Measurements from ENCODE around the gene CD244. TPM values are rescaled to one million over a fixed set of nuclear protein-coding genes. Genes with fewer than 3 reads are reported as not detected.

The CD244 gene
- total RNA-seq, 1 donor, result not detected

- H3K27ac ChIP-seq (ENCODE audit: low read depth, low read length), result no peak overlapping the region
- DNase-seq (ENCODE audit: insufficient read length, low spot score, missing footprints), result peak; percentile 50
- no peaks in the 10 kb centered on the region for H4K20me1 ChIP-seq (ENCODE audit: insufficient read depth, low read length)
- no peaks in the 10 kb centered on the region for H3K36me3 ChIP-seq (ENCODE audit: insufficient read depth, low read length)
- no peaks in the 10 kb centered on the region for H3K9me3 ChIP-seq (ENCODE audit: low read depth, low read length)
- TF ChIP-seq CTCF (IDR thresholded peaks at IDR 0.05; ENCODE audit: extremely low read depth, low read depth, low read length), result peak; percentile 70
- H2AFZ ChIP-seq (ENCODE audit: low read length), result no peak overlapping the region
- H3K4me3 ChIP-seq (ENCODE audit: insufficient read depth, low read length), result no peak overlapping the region
- no peak overlapping the region for H3K4me2 ChIP-seq (ENCODE audit: insufficient read depth, low read length)
- no peaks in the 10 kb centered on the region for H3K79me2 ChIP-seq (ENCODE audit: insufficient read depth, low read length)
- no peaks in the 10 kb centered on the region for H3K27me3 ChIP-seq (ENCODE audit: insufficient read depth, low read length)
- no peaks in the 10 kb centered on the region for H3K4me1 ChIP-seq (ENCODE audit: insufficient read depth, low read length)
These were observed 27.6 kb downstream of the CD244 start for GRCh38 chr1:160834945-160835565.

- Histone ChIP-seq H3K27ac (ENCODE audit: low read depth, low read length) (no peak overlapping the region), H2AFZ (ENCODE audit: low read length) (no peak overlapping the region)
These were observed 32.1 kb downstream of the CD244 start for GRCh38 chr1:160830321-160831153.

GRCh38 chr1:160829766-160830165 is 32.9 kb downstream of the CD244 start:
- Histone ChIP-seq H3K27me3 (ENCODE audit: insufficient read depth, low read length) (no peaks in the 10 kb centered on the region), H3K9me3 (ENCODE audit: low read depth, low read length) (no peaks in the 10 kb centered on the region), H3K27ac (ENCODE audit: low read depth, low read length) (no peak overlapping the region), H4K20me1 (ENCODE audit: insufficient read depth, low read length) (no peaks in the 10 kb centered on the region), H2AFZ (ENCODE audit: low read length) (no peak overlapping the region), H3K4me2 (ENCODE audit: insufficient read depth, low read length) (no peak overlapping the region), H3K4me3 (ENCODE audit: insufficient read depth, low read length) (no peak overlapping the region), H3K79me2 (ENCODE audit: insufficient read depth, low read length) (no peaks in the 10 kb centered on the region), H3K36me3 (ENCODE audit: insufficient read depth, low read length) (no peaks in the 10 kb centered on the region), H3K4me1 (ENCODE audit: insufficient read depth, low read length) (no peaks in the 10 kb centered on the region)
- DNase-seq (ENCODE audit: insufficient read length, low spot score, missing footprints), result no peak
- TF ChIP-seq CTCF (IDR thresholded peaks at IDR 0.05; ENCODE audit: extremely low read depth, low read depth, low read length), result no peak

More at GRCh38 chr1:160830321-160831153, 32.1 kb downstream of the CD244 start:
- Histone ChIP-seq H3K9me3 (ENCODE audit: low read depth, low read length) (no peaks in the 10 kb centered on the region), H4K20me1 (ENCODE audit: insufficient read depth, low read length) (no peaks in the 10 kb centered on the region), H3K4me1 (ENCODE audit: insufficient read depth, low read length) (no peaks in the 10 kb centered on the region), H3K4me3 (ENCODE audit: insufficient read depth, low read length) (no peak overlapping the region), H3K27me3 (ENCODE audit: insufficient read depth, low read length) (no peaks in the 10 kb centered on the region), H3K4me2 (ENCODE audit: insufficient read depth, low read length) (no peak overlapping the region), H3K36me3 (ENCODE audit: insufficient read depth, low read length) (no peaks in the 10 kb centered on the region), H3K79me2 (ENCODE audit: insufficient read depth, low read length) (no peaks in the 10 kb centered on the region)
- TF ChIP-seq CTCF (IDR thresholded peaks at IDR 0.05; ENCODE audit: extremely low read depth, low read depth, low read length), result peak; percentile 57
- no peak for DNase-seq (ENCODE audit: insufficient read length, low spot score, missing footprints)

GRCh38 chr1:160827418-160827817 is 35.3 kb downstream of the CD244 start:
- H3K27ac ChIP-seq (ENCODE audit: low read depth, low read length), result no peak overlapping the region
- no peak for TF ChIP-seq CTCF (IDR thresholded peaks at IDR 0.05; ENCODE audit: extremely low read depth, low read depth, low read length)
- H3K36me3 ChIP-seq (ENCODE audit: insufficient read depth, low read length), result no peaks in the 10 kb centered on the region
- no peaks in the 10 kb centered on the region for H3K9me3 ChIP-seq (ENCODE audit: low read depth, low read length)
- H3K27me3 ChIP-seq (ENCODE audit: insufficient read depth, low read length), result no peaks in the 10 kb centered on the region
- H2AFZ ChIP-seq (ENCODE audit: low read length), result no peak overlapping the region
- H4K20me1 ChIP-seq (ENCODE audit: insufficient read depth, low read length), result no peaks in the 10 kb centered on the region
- H3K4me1 ChIP-seq (ENCODE audit: insufficient read depth, low read length), result no peaks in the 10 kb centered on the region
- H3K4me2 ChIP-seq (ENCODE audit: insufficient read depth, low read length), result no peak overlapping the region
- no peak overlapping the region for H3K4me3 ChIP-seq (ENCODE audit: insufficient read depth, low read length)
- DNase-seq (ENCODE audit: insufficient read length, low spot score, missing footprints), result no peak
- no peaks in the 10 kb centered on the region for H3K79me2 ChIP-seq (ENCODE audit: insufficient read depth, low read length)

All from osteoblast (primary cell).